HL-60/S4 treated with retinoic acid at 250 ng/mL for 4 days and 3 days (cell line): ENCODE measurements around the gene HNRNPAB.

Experiments
- in situ Hi-C: fragments of 300-500 bp; cut with MboI; formaldehyde crosslinking; loops from 2 replicates; pipeline ENCODE4 v1.7.0; 2022; ENCODE audit warnings: low sequenced_read_pairs

Gene HNRNPAB

GRCh38 chr5:178228609-178229008, 24.3 kb downstream of the HNRNPAB start:
- in situ Hi-C loops = loop anchor here (25.0 kb wide), 1 partner anchor 1259 kb away; no protein-coding TSS in a partner anchor

- in situ Hi-C loops = loop anchor here (25.0 kb wide), 1 partner anchor 1258 kb away; no protein-coding TSS in a partner anchor
Observed at GRCh38 chr5:178229111-178229510, 24.8 kb downstream of the HNRNPAB start.

GRCh38 chr5:178229861-178230260, 25.5 kb downstream of the HNRNPAB start:
- in situ Hi-C loops = loop anchor here (25.0 kb wide), 1 partner anchor 1257 kb away; no protein-coding TSS in a partner anchor

GRCh38 chr5:178230879-178231538, 26.7 kb downstream of the HNRNPAB start:
- in situ Hi-C loops = loop anchor here (25.0 kb wide), 1 partner anchor 1256 kb away; no protein-coding TSS in a partner anchor

GRCh38 chr5:178231539-178232123, 27.3 kb downstream of the HNRNPAB start:
- in situ Hi-C loops = loop anchor here (25.0 kb wide), 1 partner anchor 1256 kb away; no protein-coding TSS in a partner anchor

- in situ Hi-C loops = loop anchor here (25.0 kb wide), 1 partner anchor 1255 kb away; no protein-coding TSS in a partner anchor
Observed at GRCh38 chr5:178232124-178232919, 28.0 kb downstream of the HNRNPAB start, which contains the start of gene PHYKPL. TSS of gene PHYKPL (minus strand) at chr5:178232802. CDS start at chr5:178232550, 252 bp downstream.

GRCh38 chr5:178232920-178233429, 28.6 kb downstream of the HNRNPAB start:
- in situ Hi-C loops = loop anchor here (25.0 kb wide), 1 partner anchor 1254 kb away; no protein-coding TSS in a partner anchor

GRCh38 chr5:178234121-178234749, 29.9 kb downstream of the HNRNPAB start:
- in situ Hi-C loops = loop anchor here (25.0 kb wide), 1 partner anchor 1253 kb away; no protein-coding TSS in a partner anchor

- in situ Hi-C loops = loop anchor here (25.0 kb wide), 1 partner anchor 1252 kb away; no protein-coding TSS in a partner anchor
Observed at GRCh38 chr5:178234750-178235587, 30.6 kb downstream of the HNRNPAB start.

- in situ Hi-C loops = loop anchor here (25.0 kb wide), 1 partner anchor 1252 kb away; no protein-coding TSS in a partner anchor
Observed at GRCh38 chr5:178235588-178235974, 31.2 kb downstream of the HNRNPAB start.

GRCh38 chr5:178236126-178236525, 31.8 kb downstream of the HNRNPAB start:
- in situ Hi-C loops = loop anchor here (25.0 kb wide), 1 partner anchor 1251 kb away; no protein-coding TSS in a partner anchor

GRCh38 chr5:178236679-178237078, 32.3 kb downstream of the HNRNPAB start:
- in situ Hi-C loops = loop anchor here (25.0 kb wide), 1 partner anchor 1251 kb away; no protein-coding TSS in a partner anchor

GRCh38 chr5:178237431-178238312, 33.3 kb downstream of the HNRNPAB start:
- in situ Hi-C loops = loop anchor here (25.0 kb wide), 1 partner anchor 1250 kb away; no protein-coding TSS in a partner anchor

- in situ Hi-C loops = loop anchor here (25.0 kb wide), 1 partner anchor 1249 kb away; no protein-coding TSS in a partner anchor
Observed at GRCh38 chr5:178238313-178238635, 33.9 kb downstream of the HNRNPAB start.

- in situ Hi-C loops = loop anchor here (25.0 kb wide), 1 partner anchor 1248 kb away; no protein-coding TSS in a partner anchor
Observed at GRCh38 chr5:178238711-178239592, 34.6 kb downstream of the HNRNPAB start.

GRCh38 chr5:178239626-178240301, 35.4 kb downstream of the HNRNPAB start:
- in situ Hi-C loops = loop anchor here (25.0 kb wide), 1 partner anchor 1248 kb away; no protein-coding TSS in a partner anchor
